Stimulated activated CD8-positive, alpha-beta memory T cell treated with anti-CD3 and anti-CD28 coated beads, Interleukin-12 subunit alpha, Interleukin-12 subunit beta, amount 100 ng/mL, for 1 hour (primary cell): ENCODE measurements around the gene KCNJ5.
"Not testable (repeated sequence)": the region's sequence is repeated elsewhere in the genome, so short reads cannot be mapped to it uniquely, and the experiment has no call there.

ENCODE experiments used
- DNase-seq: peaks from one replicate; pipeline ENCODE4 v3.0.0-alpha.2; 2020; ENCODE audit warnings: low read depth

Gene KCNJ5

GRCh38 chr11:128913806-128914205 lies 22.6 kb downstream of the KCNJ5 start:
- DNase-seq = no peak

- DNase-seq = no peak
Observed at GRCh38 chr11:128914216-128915148, 23.3 kb downstream of the KCNJ5 start.

- no peak for DNase-seq
Observed at GRCh38 chr11:128915149-128915521, 24.0 kb downstream of the KCNJ5 start.

- DNase-seq = no peak
Observed at GRCh38 chr11:128916037-128916572, 24.9 kb downstream of the KCNJ5 start.

- no peak for DNase-seq
Observed at GRCh38 chr11:128916681-128917080, 25.5 kb downstream of the KCNJ5 start.

- DNase-seq = no peak
Observed at GRCh38 chr11:128917144-128917724, 26.1 kb downstream of the KCNJ5 start.

- DNase-seq = no peak
Observed at GRCh38 chr11:128919216-128919615, 28.1 kb downstream of the KCNJ5 start.

GRCh38 chr11:128919635-128920034 lies 28.5 kb downstream of the KCNJ5 start:
- DNase-seq = not testable (repeated sequence)

GRCh38 chr11:128920666-128921065 lies 29.5 kb downstream of the KCNJ5 start:
- no peak for DNase-seq

- DNase-seq = no peak
Observed at GRCh38 chr11:128921793-128922192, 30.6 kb downstream of the KCNJ5 start.

- DNase-seq = no peak
Observed at GRCh38 chr11:128924104-128924503, 32.9 kb downstream of the KCNJ5 start.

GRCh38 chr11:128924510-128925249 lies 33.5 kb downstream of the KCNJ5 start:
- DNase-seq = no peak

- DNase-seq = no peak
Observed at GRCh38 chr11:128925250-128925600, 34.1 kb downstream of the KCNJ5 start.

- DNase-seq = no peak
Observed at GRCh38 chr11:128926000-128926399, 34.8 kb downstream of the KCNJ5 start.

GRCh38 chr11:128926437-128927107 lies 35.4 kb downstream of the KCNJ5 start:
- no peak for DNase-seq

GRCh38 chr11:128927108-128927461 lies 35.9 kb downstream of the KCNJ5 start:
- no peak for DNase-seq

- DNase-seq = no peak
Observed at GRCh38 chr11:128927683-128928336, 36.7 kb downstream of the KCNJ5 start.

- no peak for DNase-seq
Observed at GRCh38 chr11:128928400-128928799, 37.2 kb downstream of the KCNJ5 start.

- DNase-seq = no peak
Observed at GRCh38 chr11:128929468-128929867, 38.3 kb downstream of the KCNJ5 start.

GRCh38 chr11:128929991-128930390 lies 38.8 kb downstream of the KCNJ5 start:
- DNase-seq = no peak

- no peak for DNase-seq
Observed at GRCh38 chr11:128931066-128931465, 39.9 kb downstream of the KCNJ5 start.

- DNase-seq = no peak
Observed at GRCh38 chr11:128931668-128932067, 40.5 kb downstream of the KCNJ5 start.
